Gastrocnemius medialis (tissue), 4 donors: ENCODE data around the gene PYGB. TPM values are rescaled to one million over a fixed set of nuclear protein-coding genes. Genes with fewer than 3 reads are reported as not detected.

Source experiments
- ATAC-seq, 2 donors: fragments of 150-250 bp; one replicate each; pipeline ENCODE4 v1.9.1; 2016
- DNase-seq, 2 donors: peaks; one replicate each; pipeline ENCODE4 v3.0.0-alpha.2; 2019
- H3K27ac ChIP-seq, 4 donors: fragments of 200-600 bp; sonication (generic); 1 replicate in 1 of 4; 2 replicates in 3 of 4; pipeline ENCODE4 v1.5.1; 2016 to 2018; ENCODE audit warnings: mild to moderate bottlenecking in 2 of 4, moderate library complexity in 1 of 4
- H3K27me3 ChIP-seq, 3 donors: fragments of 200-600 bp; sonication (generic) in 2 of 3; 1 replicate in 1 of 3; 2 replicates in 2 of 3; pipeline versions ENCODE4 v1.5.1 to v1.6.0; 2016 to 2019; ENCODE audit warnings: mild to moderate bottlenecking in 1 of 3, moderate library complexity in 1 of 3
- H3K36me3 ChIP-seq, 2 donors: fragments of 200-600 bp; sonication (generic) in 1 of 2; one replicate each; pipeline ENCODE4 v1.5.1; 2017 to 2018
- H3K4me1 ChIP-seq, 2 donors: fragments of 200-600 bp; sonication (generic) in 1 of 2; one replicate each; pipeline ENCODE4 v1.5.1; 2016 to 2017; ENCODE audit warnings: mild to moderate bottlenecking in 2 of 2
- H3K4me3 ChIP-seq, 4 donors: fragments of 200-600 bp; sonication (generic) in 3 of 4; 1 replicate in 1 of 4; 2 replicates in 3 of 4; pipeline ENCODE4 v1.5.1; 2016 to 2019; ENCODE audit warnings: mild to moderate bottlenecking in 2 of 4
- H3K9me3 ChIP-seq, 3 donors: fragments of 200-600 bp; sonication (generic) in 2 of 3; 1 replicate in 1 of 3; 2 replicates in 2 of 3; pipeline ENCODE4 v1.5.1; 2016 to 2019
- CTCF ChIP-seq, 5 experiments: fragments of 450-650 bp in 3 of 5; fragments of 200-600 bp in 2 of 5; sonication (generic) in 2 of 5; IDR thresholded peaks in 4 of 5; conservative IDR thresholded peaks in 1 of 5; 1 replicate in 4 of 5; 2 replicates in 1 of 5; pipeline ENCODE4 v1.5.1; 2016 to 2019; ENCODE audit warnings: antibody characterized with exemption in 5 of 5, mild to moderate bottlenecking in 3 of 5, moderate library complexity in 3 of 5
- POLR2A ChIP-seq, 2 donors: fragments of 450-650 bp; IDR thresholded peaks; one replicate each; pipeline ENCODE4 v1.6.1; 2017; ENCODE audit warnings: antibody characterized with exemption in 2 of 2, mild to moderate bottlenecking in 2 of 2, moderate library complexity in 2 of 2
- in situ Hi-C, 4 donors: fragments of 200-750 bp; cut with MboI; loops; one replicate each; pipeline versions ENCODE4 v1.15.0 to v1.8.0; 2017; ENCODE audit warnings: low sequenced_read_pairs in 4 of 4
- intact Hi-C: fragments of 100-400 bp; cut with DNase I; formaldehyde crosslinking; loops from one replicate; pipeline ENCODE4 v1.15.1; 2023; ENCODE audit warnings: low total_unique reads
- total RNA-seq, 4 donors: library from RNA; depleted of rRNA; stranded (reverse); fragments of >200 nt; gene quantifications; one replicate each; pipeline versions ENCODE4 v1.1.0 to v1.2.3, GENCODE V29; 2016

PYGB gene
- total RNA-seq, 4 donors from 2014 or later = 13.6 to 50.7 (median 27.0) TPM

GRCh38 chr20:25246182-25246999 lies 1.5 kb upstream of the PYGB start:
- TF ChIP-seq CTCF (IDR thresholded peaks at IDR 0.05 in 4 of 5, conservative IDR thresholded peaks at IDR 0.05 in 1 of 5) (no peak), POLR2A (IDR thresholded peaks at IDR 0.05) (no peak)
- DNase-seq (no peak), ATAC-seq (no peak)
- intact Hi-C loops = loop anchor here (2.0 to 5.0 kb wide), 4 partner anchors 20 to 254 kb away; partner anchors contain the start of genes ABHD12 and APMAP
- Histone ChIP-seq H3K4me3 (no peak overlapping the region), H3K9me3 (no peaks in the 10 kb centered on the region), H3K36me3 (no peaks in the 10 kb centered on the region), H3K4me1 (peaks cover 24 to 27% of the 10 kb centered on the region in 2 donors), H3K27me3 (no peaks in the 10 kb centered on the region), H3K27ac (peak overlapping the region in 1 of 4 donors; percentile 87)
- in situ Hi-C loops = no loop called here

GRCh38 chr20:25247000-25247517 lies 826 bp upstream of the PYGB start:
- peak; percentile 44 to 50 for DNase-seq
- Histone ChIP-seq H3K27ac (peak overlapping the region; percentile 79 to 92 (median 84)), H3K9me3 (no peaks in the 10 kb centered on the region), H3K4me1 (peaks cover 24 to 34% of the 10 kb centered on the region in 2 donors), H3K36me3 (no peaks in the 10 kb centered on the region), H3K27me3 (no peaks in the 10 kb centered on the region), H3K4me3 (peak overlapping the region; percentile 74 to 92 (median 84))
- intact Hi-C loops = loop anchor here (1.0 to 5.0 kb wide), 5 partner anchors 20 to 255 kb away; partner anchors contain the start of genes ABHD12 and APMAP
- in situ Hi-C loops = no loop called here
- peak; percentile 51 to 53 for ATAC-seq
- TF ChIP-seq POLR2A (IDR thresholded peaks at IDR 0.05) = no peak
- TF ChIP-seq CTCF (IDR thresholded peaks at IDR 0.05 in 4 of 5, conservative IDR thresholded peaks at IDR 0.05 in 1 of 5) = peak in 2 of 5 experiments; percentile 47 to 56

GRCh38 chr20:25247518-25247955 lies 348 bp upstream of the PYGB start:
- Histone ChIP-seq H3K4me1 (peaks cover 24 to 38% of the 10 kb centered on the region in 2 donors), H3K27me3 (no peaks in the 10 kb centered on the region), H3K9me3 (no peaks in the 10 kb centered on the region), H3K27ac (peak overlapping the region; percentile 79 to 92 (median 84)), H3K4me3 (peak overlapping the region; percentile 74 to 92 (median 84)), H3K36me3 (no peaks in the 10 kb centered on the region)
- TF ChIP-seq POLR2A (IDR thresholded peaks at IDR 0.05) (peak in 1 of 2 donors; percentile 66), CTCF (IDR thresholded peaks at IDR 0.05 in 4 of 5, conservative IDR thresholded peaks at IDR 0.05 in 1 of 5) (no peak)
- in situ Hi-C loops (no loop called here), intact Hi-C loops (loop anchor here (1.0 to 5.0 kb wide), 5 partner anchors 21 to 255 kb away; partner anchors contain the start of genes ABHD12 and APMAP)
- ATAC-seq (peak; percentile 78 to 80), DNase-seq (no peak)

- Histone ChIP-seq H3K27ac (peak overlapping the region in 3 of 4 donors; percentile 79 to 92 (median 87)), H3K4me1 (peaks cover 24 to 38% of the 10 kb centered on the region in 2 donors), H3K36me3 (no peaks in the 10 kb centered on the region), H3K4me3 (peak overlapping the region; percentile 74 to 92 (median 84)), H3K9me3 (no peaks in the 10 kb centered on the region), H3K27me3 (no peaks in the 10 kb centered on the region)
- in situ Hi-C loops = no loop called here
- ATAC-seq (no peak), DNase-seq (no peak)
- intact Hi-C loops = loop anchor here (2.0 to 5.0 kb wide), 3 partner anchors 48 to 256 kb away; partner anchors contain the start of gene APMAP
- TF ChIP-seq POLR2A (IDR thresholded peaks at IDR 0.05) = no peak
- no peak for TF ChIP-seq CTCF (IDR thresholded peaks at IDR 0.05 in 4 of 5, conservative IDR thresholded peaks at IDR 0.05 in 1 of 5)
These were observed 894 bp downstream of the PYGB start for GRCh38 chr20:25248786-25249172.
